CD4-positive, alpha-beta T cell treated with Interleukin-4 for 1 hour (primary cell): ENCODE measurements around the gene MEF2A.

Source experiments
- DNase-seq, 2 donors: peaks; one replicate each; pipeline ENCODE4 v3.0.0-alpha.2; 2020 to 2022

MEF2A gene

GRCh38 chr15:99613481-99613880 lies 47.7 kb downstream of the MEF2A start:
- no peak for DNase-seq

DNA sequence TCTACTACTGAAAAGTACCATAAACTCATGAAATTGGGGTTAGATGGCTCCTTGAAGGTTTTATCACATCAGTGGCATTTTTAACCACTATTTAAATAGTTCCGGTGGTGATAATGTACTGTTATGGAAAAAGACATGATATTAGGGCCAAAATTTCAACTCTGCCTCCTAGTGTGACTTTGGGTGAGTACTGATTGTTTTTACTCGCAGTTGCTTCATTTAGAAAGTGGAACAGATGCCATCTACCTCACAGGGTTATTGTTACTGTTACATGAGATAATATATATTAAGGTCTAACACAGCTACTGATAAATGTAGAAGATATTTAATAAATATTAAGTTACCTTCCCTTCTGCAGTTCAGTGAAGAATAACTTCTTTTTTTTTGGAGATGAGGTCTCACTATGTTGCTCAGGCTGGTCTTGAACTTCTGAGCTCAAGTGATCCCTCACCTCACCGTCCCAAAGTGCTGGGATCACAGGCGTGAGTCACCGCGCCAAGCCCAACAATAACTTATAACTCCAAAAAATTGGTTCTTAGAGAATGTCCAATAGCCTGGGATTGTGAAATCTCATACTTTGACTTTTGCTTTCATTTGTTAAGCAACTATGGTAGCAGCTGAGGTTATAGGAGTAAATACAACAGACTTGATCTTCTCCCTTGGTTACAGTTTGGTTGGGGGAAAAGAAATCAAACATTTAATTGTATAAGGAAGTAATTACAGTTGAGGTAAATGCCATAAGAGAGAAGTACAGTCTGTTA lies 48.3 kb downstream of the MEF2A start:
- DNase-seq = no peak

GRCh38 chr15:99614749-99615288 lies 49.0 kb downstream of the MEF2A start:
- no peak for DNase-seq

DNA sequence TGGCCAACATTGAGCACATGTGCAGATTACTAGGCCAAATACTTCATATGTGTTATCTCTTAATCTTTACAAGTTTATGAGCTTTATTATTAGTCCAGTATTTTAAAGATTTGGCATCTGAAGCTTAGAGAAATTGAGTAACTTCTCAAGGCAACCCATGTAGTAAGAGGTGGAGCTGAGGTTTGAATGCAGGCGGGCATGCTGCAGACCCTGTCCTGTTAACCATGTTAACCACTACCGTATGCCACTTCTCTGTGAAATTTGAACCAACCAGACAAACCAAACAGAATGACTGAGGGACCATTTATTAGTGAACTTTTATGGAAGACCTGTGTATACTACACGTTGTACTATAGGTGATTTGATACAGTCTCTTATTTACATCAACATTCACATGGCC lies 49.7 kb downstream of the MEF2A start:
- no peak for DNase-seq

- no peak for DNase-seq
These were observed 50.3 kb downstream of the MEF2A start for GRCh38 chr15:99616129-99616528.

DNA sequence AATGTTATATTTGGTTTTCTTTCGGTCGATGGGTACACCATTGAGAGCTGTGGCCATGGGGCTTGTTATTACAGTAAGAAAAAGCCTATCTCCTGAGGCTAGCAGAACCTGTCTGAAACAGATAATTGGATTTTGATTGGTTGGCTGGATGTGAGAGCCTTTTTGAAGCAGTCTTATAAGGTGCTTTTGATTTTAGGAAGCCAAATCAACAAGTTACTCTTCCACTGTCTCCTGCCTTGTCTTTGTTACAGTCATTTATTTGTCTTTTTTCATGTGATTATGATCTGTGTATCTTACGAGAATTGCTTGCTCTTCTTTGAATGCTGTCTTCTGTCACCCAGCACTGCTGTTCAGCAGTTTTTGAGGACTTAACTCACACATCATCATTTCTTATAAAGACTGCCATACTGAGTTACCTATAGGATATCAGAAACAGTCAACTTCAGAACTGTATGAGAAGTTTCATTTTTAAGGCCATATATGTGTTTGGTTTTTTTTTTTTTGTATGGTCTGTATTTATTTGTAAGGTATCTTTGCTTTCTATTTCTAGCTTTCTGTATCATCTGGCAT lies 51.1 kb downstream of the MEF2A start:
- no peak for DNase-seq

DNA sequence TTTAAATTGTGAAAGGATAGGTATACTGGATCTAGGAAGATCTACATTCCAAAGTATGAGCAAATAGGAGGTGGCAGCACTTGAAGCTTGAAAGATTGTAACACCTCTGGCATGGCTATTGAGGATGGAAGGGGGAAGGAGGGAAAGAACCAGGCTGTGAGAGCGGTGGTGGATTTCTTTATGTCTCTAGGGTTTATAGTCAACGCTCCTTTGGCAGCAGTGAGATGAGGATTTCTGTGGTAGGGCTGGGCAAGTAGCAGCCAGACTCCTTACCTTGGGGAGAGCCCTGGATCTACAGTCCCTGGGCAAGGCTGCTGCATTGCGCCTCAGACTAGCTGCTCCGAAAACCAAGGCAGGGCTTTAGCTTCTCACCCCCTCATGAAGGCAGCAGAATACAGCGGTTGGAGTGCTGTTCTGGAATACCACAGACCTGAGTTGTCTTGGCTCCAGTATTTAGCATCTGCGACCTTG lies 53.2 kb downstream of the MEF2A start:
- DNase-seq = no peak

DNA sequence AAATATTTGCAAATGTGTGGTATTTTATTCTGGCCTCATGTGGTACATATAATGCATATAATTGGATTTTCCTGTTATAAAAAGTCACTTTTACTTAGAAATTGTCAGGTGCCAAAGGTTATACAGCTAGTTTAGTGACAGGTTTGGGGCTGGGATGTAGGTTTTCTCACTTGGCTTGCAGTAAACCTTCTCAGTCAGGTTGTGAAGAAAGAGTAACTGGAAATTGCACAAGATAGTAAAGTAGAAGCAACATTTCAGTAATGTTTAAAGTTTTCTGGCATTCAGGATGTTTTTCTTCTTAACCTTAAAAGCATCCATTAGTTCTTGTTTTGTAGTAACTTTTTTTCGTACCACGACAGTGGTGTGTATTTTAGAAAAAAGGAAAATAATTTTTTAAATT lies 53.9 kb downstream of the MEF2A start:
- DNase-seq = no peak

- no peak for DNase-seq
These were observed 54.4 kb downstream of the MEF2A start for GRCh38 chr15:99620178-99620577.

GRCh38 chr15:99621767-99622166 lies 56.0 kb downstream of the MEF2A start:
- no peak for DNase-seq

DNA sequence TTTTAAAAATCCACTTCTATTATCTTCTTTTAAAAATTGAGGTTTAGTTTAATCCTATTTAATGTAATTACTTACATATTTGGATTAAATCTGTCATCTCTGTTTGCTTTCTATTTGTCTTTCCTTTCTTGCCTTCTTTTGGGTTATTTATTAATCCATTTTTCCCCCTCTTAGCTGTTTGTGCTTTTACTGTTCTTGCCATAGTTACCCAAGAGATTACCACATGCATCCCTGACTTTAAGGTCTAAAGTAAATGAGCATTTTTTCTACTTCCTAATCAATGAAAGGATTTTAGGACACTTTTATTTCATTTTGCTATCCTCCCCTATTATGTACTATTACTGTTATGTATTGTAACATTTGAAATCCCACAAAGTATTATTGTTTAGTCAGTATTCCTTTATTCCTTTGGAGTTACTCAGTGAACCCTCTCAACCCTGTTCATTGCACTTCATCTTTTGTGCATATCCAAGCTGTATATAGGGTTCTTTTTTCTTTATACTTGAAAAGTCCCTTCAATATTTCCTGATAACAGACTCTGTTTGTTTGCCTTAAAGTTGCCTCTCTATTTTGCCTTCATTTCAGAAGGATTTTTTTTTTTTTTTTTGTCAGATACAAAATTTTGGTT lies 62.7 kb downstream of the MEF2A start:
- no peak for DNase-seq

- DNase-seq = no peak
These were observed 64.9 kb downstream of the MEF2A start for GRCh38 chr15:99630607-99631131.

- peak; percentile 7 to 55 for DNase-seq
These were observed 65.5 kb downstream of the MEF2A start for GRCh38 chr15:99631255-99631654.

GRCh38 chr15:99632521-99632920 lies 66.7 kb downstream of the MEF2A start:
- no peak for DNase-seq

DNA sequence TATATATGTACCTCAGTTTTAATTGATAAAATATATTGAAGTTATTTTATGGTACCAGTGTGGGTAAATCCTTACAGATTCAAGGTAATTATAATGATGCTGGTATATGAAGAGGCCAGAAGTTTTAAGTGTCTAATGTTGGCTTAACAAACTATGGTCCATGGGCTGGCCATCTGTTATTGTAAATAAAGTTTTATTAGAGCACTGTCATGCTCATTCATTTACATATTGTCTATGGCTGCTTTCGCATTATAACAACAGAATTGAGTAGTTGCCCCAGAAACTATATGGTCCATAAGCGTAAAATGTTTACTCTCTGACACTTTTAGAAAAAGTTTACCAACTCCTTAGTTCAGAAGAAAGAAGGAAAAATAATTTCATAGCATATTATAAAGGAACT lies 67.9 kb downstream of the MEF2A start:
- DNase-seq = no peak

GRCh38 chr15:99634576-99634975 lies 68.8 kb downstream of the MEF2A start:
- DNase-seq = no peak

- DNase-seq = no peak
These were observed 69.4 kb downstream of the MEF2A start for GRCh38 chr15:99635145-99635544.

DNA sequence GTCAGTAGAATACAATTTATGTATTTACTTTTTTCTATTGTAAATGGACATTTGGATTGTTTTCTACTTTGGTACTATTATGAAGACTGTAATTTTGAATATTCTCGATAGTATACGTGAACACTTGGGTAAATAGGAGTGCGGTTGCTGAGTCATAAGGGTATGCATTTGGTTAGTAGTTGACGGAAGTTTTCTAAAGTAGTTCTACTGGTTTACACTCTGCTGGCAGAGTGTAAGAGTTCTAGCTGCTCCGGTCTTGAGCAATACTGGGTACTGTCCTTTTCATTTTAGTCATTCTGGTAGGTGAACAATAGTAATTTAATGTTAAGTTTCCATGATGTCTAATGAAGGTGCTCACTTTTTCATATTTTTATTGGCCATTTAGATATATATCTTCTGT lies 70.0 kb downstream of the MEF2A start:
- DNase-seq = no peak

- DNase-seq = no peak
These were observed 79.2 kb downstream of the MEF2A start for GRCh38 chr15:99644913-99645542.

- no peak for DNase-seq
These were observed 79.8 kb downstream of the MEF2A start for GRCh38 chr15:99645543-99645935.

DNA sequence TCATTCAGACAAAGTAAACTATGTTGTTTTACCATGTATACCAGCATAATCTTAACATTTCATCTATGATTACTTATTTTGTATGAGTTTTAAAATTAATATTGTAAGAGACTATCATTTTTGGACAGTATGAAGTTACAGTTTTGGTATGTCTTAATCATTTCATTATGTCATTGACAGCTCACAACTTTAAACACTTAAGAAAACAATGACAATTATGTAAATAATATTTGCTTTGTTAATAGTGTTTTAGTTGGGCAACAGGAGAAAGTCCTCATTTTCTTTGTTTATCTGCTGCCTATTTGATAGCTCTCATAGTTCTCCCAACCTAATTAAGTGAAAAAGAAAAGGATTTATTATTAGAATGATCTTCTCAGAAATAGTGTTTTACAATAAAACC lies 80.2 kb downstream of the MEF2A start:
- no peak for DNase-seq

DNA sequence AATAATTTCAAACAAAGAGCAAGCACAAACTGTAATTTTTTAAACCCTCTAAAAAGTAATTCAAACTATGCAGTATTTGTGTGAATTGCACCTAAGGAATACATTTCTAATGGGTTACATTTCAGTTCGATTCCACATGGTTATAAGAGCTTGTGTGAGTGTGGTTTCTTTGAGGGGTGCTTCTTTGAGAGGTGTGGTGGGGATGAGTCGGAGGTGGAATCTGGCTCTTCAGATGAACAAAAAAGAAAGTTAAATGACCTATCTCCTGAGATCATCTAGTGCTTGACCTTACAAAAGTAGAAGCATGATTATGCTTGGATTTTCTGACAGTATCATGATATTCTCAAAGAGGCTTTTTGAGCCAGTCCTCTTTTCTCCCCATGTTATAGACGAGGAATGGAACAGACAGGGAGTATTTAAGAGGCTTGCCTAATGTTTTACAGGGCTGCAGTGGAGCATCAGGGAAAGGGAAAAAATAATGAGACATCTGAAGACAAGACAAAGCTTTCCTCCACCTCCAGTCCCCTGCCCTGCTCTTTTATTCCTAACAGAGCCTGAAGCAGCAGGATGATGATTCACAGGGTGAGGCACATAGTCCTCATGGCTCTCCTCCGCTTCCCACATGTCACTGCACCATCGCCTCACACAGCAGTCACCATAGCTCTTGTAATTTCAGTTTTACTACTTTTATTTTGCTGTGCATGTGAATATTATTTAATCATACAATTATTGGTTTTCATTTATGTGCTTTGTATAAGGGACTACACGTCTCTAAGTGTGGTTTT lies 85.4 kb downstream of the MEF2A start:
- DNase-seq = no peak
